Endothelial cell of hepatic sinusoid (primary cell): ENCODE results near the gene CREB5.
"Not testable (repeated sequence)": the region's sequence is repeated elsewhere in the genome, so short reads cannot be mapped to it uniquely, and the experiment has no call there.

Source experiments
- in situ Hi-C: cut with HindIII; loops from 2 replicates; pipeline ENCODE4 v1.10.0; 2017; ENCODE audit warnings: low sequenced_read_pairs

The CREB5 gene

DNA sequence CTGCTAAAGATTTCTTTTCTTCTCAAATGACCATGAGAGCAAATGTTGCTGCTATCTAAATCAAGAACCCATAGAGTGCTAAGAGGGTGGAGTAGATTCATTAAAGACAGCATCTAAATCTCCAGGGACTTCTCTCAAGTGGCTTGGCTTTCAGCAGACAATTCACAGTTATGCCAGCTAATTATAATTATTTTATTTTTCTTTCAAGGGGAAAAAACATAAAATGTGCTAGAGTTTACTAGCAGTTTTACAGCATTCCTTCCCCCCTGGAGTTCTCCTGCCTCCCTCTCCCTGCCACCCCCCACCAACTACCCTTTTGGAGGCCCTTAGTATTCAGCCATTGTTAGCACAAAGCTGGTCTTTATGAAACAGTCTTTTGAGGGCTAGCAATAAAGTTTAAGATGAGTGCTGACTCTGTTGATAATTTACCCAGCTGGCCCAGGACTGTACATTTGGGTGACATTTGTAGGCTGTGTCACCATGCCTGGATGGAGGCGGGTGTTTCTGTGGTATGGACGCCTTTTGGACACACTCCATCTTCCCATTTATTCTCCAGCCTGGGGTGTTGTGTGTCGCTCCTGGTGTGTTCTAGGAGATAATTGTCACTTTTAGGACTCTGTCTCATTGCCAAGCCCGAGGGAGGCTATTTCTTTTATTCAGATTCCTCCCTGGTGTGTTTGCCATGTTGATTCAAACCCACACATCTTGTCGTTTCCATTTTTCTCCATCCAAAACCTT is 160.2 kb downstream of the CREB5 start:
- in situ Hi-C loops: no loop called here

DNA sequence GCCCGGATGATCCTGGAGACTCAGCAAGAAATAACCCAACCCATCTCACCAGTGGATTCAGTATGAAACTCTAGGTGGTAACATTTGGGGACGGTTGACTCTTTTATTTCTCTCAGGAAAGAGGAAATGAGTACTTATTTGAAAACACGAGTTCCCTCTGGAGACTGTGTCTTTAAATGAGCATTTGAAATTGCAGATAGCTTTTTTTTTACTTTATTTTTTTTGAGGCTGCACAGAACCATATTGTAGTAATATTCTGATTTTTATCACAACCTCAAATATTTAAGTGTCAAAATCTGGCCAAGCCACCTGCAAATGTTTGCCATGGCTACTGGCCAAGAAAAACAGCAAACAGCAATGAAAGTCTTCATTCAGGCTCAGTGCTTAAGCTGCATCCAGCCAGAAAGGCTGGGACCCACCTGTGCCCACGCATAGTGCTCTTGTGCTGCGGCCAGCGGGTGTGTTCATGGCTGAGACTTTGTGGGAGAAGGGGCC is 160.8 kb downstream of the CREB5 start:
- in situ Hi-C loops: no loop called here

DNA sequence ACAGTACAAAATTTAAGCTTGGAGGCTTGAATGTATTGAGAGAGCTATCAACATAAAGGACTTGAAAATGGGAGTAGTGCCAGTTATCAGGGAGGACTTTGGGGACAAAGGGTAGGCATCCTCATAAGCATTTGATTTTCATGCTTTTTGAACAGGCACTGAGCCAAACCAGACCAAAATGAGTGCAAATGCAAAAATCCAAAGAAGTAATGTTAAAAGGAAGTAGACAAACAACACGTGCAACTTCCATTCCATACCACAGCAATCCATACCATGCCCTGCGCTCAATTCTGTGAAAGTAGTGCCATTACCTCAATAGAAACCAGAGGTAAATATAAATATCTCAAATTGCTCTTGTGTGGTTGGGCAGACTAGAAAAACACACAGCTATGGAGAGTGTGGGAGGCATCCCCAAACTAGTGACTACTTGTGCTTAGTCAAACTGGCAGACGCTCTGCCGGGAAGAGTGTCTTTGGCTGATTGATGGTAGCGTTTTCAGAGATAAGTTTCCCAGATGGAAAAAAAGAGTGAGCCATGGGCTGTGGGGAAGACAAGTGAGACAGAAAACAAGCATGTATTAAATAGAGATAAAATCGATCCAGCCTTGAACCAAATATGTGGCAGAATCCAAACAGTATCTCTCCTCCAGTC is 161.5 kb downstream of the CREB5 start:
- in situ Hi-C loops: no loop called here

DNA sequence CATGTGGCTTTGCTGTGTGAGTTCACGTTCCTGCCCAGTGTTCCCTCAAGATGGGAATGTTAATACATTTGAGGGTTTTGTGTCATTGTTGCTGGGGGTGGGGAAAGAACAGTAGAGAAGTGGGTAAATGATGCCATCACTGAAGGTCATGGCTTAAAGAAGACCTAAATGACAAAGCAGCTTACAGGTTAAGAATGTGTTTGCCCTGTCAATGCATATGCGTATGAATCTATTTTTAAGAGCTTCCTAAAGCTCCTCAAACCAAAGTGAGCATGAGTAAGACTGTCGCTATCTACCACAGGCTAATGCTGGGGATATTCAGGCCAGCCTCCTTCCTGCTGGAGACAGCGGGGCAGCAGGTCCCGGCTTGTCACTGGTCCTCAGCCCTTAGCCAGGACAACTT is 162.9 kb downstream of the CREB5 start:
- in situ Hi-C loops: no loop called here

DNA sequence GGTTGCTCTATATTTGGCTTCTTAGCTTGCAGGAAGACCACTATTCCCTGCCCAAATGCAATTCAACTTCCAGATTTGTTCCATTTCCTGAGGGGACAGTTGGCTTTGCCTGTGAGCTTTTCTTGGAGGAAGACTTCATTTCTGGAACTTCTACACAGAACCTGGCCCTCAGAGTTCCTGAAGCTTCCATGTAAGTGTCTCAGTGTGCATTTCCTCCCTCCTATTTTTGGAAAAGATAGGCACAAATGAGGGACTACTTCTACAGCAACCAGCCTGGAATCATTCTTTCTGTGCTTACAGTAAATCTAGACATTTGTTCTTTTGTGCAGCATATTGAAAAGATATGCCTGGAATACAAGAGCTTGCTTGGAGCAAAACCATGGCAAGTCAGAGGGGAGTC is 164.3 kb downstream of the CREB5 start:
- in situ Hi-C loops: no loop called here

DNA sequence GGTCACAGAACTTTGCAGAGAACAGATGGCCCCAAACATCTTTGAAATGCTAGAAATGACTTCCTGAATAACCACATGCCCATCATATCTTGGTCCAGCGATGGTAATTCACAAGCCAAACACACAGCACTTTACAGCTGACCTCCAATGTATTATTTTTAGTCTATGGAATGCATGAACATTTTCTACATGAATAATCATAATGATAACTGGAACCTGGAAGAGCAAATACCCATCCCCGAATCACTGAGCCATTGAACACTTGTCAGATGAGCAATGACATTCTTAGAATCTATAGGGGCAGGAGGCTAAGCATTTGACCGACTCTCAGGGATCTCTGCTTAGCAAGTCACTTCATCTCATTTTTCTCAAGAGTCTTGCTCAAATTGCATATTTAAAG is 167.3 kb downstream of the CREB5 start:
- in situ Hi-C loops: no loop called here

DNA sequence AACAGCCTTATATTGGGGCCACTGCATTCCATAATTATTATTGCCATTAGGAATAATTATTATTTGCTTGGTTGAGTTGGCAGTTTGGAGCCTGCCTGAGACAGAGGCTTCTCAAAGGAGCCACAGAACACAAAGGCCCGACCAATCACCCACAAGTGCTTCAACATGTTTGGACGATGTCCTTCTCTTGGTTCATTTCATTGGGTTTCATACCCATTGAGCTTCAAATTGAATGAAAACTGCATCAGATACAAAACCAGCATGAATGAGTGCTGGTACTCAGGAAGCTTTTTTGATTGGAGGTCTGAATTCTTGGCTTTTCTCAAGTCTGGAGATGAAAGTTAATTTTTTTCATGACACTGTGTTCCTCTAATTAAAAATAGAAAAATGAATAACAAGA is 168.3 kb downstream of the CREB5 start:
- in situ Hi-C loops: no loop called here

DNA sequence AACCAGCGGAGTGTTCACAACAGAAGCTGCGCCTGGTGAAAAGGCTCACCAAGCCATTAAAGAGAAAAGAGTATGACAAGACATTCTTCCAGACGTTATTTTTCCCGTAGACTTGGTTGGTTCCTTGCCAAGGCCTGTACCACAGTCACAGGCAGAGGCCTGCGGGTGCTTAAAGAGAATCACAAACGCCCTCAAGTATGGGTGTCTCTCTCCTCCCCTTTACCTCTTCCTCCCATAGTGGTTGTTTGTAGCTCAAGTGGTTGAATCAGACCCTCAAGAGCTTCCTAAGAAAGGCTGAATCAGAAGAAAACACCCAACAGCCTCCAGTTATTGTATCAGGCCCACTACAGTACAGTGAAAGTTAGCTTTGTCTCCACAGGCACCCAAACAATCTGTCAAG is 169.0 kb downstream of the CREB5 start:
- in situ Hi-C loops: no loop called here

DNA sequence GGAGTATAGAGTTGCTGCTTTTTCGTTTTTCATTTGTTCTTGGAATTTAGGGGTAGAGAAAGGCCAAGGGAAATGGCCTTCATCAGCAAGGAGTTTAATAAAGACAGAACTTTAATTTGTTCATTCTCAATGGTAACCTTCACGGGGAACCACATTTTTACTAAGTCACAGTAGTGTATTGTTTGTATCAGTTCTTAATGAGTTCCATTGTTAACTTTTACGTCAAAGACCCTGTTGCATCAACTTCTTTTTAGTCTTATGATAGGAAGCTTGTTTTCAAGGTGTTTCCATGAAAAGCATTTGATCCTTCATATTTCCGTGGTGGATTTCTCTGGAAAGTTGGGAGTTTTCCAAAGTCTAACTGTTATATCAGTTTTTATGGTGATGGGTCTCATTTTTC is 169.9 kb downstream of the CREB5 start:
- in situ Hi-C loops: no loop called here

DNA sequence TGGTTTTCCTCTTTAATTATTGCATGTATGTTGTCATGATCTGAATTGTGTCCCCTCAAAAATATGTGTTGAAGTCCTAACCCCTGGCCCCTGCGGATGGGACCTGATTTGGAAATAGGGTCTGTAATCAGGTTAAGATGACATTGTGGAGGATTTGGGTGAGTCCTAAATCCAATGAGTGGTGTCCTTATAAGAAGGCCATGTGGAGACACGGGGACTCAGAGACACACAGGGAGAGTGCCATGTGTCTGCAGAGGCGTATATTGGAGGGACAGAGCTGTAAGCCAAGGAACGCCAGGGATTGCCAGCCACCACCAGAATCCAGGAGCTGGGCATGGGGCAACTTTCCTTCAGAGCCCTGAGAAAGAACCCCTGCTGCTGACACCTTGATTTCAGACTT is 171.9 kb downstream of the CREB5 start:
- in situ Hi-C loops: no loop called here

DNA sequence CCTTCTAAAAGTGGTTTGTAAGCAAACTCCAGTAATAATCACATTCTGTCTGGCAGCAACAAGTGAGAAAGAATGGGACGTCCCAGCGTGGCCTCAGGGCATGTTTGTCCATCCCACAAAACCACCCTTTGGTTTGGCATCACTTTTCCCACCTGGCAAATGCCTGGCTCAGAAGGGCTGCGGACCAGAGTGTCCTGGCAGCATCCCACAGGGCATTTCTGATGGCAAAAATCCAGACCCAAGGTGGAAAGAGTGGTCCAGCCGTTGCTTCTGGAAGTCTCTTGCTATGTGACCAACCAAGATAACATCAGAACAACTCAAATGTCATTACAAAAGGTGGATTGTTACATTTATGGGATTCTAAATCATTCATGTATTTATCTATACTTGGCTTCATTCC is 174.4 kb downstream of the CREB5 start:
- in situ Hi-C loops: no loop called here

DNA sequence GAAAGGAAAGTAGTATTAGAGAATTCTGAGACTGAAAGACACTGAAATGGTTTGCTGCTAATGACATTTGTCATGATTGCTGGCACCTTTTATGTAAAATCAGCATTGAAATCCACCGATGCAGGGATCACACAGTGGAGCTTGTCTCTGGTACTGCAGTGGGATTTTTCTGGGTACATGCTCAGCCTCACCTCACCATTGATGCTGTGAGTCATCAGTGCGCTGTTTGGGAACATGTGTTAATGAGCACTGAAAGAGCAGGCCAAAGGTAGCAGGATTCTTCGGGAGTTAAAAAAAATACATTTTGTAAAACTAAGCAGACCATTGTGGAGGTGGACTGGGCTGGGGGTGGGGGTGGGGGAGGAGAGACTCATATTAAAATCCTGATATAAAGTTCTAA is 174.9 kb downstream of the CREB5 start:
- in situ Hi-C loops: no loop called here

DNA sequence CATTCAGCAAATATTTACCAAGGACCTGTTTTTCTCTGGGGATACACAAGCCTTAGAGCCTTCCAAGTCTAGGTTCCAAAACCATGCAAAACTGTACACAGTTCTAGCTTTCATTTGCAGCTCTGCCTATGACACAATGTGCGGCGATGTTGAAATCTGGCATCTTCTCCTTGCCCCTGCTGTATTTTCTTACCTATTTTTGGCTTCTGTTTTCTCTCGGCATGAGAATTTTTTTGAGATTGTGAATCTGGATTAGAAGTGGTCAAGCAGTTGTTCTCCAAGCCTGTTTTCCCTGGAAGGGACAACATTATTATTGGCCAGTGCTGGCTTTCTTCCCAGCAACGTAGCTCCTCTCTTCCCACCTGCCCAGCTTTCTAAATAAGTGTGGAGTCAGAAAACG is 176.3 kb downstream of the CREB5 start:
- in situ Hi-C loops: no loop called here

DNA sequence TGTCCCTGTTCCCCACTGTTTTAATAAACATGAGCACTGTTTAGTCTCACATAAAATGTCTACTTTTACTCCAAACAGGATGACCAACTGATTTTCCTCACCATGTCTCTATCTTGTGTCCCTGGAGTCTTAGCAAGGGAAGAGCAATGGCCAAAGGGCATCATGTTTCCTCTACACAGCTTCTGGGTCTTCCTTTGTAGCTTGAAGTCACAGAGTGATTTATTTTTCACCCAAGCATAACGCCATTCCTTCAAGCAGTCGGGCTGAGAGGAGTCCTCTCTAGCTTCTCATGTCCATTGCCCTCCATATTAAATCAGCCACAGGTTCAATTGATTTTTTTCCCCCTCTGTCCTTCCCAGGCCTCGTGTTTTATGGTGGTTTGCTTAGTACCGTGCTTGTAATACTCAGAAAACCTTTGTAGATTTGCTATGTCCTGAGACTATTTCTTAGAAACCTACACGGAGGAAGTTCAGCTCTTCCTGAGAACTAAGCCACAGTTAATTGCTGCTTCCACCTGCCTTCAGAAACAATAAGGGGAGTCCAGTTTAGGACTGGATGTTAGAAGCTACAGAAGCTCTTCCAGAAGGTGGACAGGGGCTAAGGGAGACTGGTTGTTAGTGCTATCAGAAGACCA is 178.8 kb downstream of the CREB5 start:
- in situ Hi-C loops: no loop called here

DNA sequence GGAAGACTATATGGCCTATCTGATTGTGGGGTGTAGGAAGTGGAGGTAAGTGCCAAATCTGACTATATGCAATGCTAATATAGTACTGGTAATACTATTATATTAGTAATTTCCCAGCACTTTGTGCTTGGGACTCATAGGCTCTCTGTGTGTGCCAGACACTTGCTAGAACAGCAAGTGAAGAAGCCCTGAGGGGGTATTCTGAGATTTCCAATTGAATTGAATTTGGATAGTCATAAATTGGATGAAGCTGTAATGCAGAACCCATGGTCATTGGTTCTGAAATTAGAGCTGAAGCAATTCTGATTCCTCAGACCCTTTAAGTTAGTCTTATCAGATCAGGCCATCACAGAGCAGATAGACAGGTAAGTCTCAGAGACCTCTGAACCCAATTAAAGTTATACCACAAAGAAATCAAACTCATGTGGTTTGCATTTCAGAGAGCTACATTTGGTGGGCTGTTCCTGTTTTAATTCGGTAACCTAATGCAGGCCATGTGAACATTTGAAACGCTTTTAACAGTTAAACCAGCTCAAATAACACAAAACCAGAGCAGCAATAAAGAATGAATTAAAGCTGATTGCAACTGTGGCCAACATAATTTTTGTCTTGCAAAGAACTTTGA is 179.5 kb downstream of the CREB5 start:
- in situ Hi-C loops: no loop called here

DNA sequence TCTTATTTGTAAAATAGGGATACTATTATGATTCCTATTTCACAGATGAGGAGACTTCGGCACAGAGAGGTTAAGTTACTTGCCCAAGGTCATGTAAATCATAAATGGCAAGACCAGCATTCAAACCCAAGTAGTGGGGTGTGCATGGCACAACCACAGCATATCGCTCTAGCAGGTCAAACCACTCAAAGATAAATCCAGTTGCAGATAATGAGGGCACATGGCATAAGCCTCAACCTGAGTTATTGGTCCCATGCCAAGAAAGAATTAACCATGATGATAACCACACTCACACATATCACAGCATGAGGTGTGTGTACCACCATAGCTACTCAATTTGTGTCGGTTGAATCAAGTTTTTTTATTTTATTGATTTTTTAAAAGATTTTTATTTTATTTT is 180.5 kb downstream of the CREB5 start:
- in situ Hi-C loops: no loop called here

DNA sequence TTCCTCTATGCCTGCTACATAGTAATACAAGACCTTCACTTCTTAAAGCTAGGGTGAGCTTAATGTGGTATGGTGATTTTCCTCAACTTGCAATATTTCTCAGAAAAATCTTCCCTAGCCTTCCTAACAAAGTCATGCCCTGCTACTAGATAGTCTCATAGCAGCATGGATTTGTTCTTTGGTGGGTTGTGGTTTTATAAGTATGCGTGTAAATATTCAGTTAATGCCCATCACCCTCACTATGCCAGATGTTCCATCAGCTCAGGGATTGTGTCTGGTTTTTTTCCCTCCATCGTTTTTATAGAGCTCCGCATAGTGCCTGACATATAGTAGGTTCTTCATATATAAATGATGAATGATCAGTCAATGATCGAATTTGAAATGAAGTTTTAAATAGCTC is 182.8 kb downstream of the CREB5 start:
- in situ Hi-C loops: no loop called here

DNA sequence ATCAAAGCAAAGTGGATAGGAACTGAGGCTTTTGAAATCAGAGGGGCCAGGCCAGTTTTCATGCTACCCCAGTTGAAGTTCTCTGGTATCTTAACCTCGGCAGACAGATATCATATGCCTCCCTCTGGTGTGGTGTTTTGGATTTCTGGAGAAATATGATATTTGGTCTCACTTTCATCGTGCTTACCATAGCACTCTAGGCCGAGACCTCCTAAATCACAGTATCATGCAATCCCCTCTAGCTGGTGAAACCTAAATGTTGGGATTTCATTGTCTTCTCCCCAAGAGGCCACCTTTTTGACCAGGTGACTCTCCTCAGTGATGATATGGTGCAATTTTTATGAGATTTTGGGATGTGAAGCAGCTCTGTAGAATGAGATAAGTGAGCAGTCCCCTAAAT is 183.5 kb downstream of the CREB5 start:
- in situ Hi-C loops: no loop called here

DNA sequence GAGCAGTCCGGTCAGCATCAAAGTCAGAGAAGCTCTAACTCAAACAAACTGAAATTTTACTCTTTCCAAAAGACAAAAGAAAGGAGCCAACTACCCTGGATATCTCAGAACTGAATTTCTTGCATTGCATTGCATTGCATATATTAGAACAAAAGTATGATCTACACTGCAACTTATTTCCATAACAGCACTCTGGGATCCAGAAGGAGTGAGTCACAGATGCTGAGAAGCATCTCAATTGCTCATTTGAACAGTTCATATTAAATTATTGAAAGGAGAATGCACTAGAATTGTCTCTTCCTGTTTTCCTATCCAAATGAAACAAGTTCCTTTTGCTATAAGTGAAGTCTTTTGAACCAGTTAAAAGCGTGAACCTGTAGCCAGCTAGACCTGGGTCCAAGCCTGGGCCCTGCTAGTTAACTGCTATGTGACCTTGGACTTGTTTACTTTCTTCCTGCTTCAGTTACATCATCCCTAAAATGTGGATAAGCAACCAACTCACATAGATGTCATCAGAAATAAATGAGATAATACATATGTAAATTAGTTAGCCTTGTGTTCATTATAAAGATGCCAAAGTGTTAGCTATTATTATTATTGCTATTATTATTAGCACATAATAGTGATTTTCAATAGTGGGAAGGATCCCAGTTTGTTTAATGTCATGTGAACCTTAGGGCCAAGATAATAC is 184.1 kb downstream of the CREB5 start:
- in situ Hi-C loops: no loop called here

DNA sequence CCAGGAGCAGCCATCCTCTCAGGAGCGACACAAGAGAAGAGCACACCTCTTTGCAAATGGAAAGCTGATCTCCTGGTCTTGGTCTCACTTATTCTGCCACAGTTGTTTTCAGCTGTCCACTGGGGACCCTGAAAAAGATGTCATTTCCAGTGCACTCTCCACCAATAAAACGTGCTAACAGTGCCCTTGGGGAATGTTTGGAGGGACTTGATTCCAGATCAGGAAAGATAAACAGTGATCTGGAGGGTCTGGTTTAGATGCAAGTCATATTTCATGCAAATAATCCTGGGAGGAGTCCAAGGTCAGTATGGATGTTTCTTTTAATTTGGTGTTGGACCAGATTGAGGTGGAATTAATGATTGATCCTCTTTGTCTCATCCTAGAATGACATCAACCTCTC is 185.0 kb downstream of the CREB5 start:
- in situ Hi-C loops: no loop called here

DNA sequence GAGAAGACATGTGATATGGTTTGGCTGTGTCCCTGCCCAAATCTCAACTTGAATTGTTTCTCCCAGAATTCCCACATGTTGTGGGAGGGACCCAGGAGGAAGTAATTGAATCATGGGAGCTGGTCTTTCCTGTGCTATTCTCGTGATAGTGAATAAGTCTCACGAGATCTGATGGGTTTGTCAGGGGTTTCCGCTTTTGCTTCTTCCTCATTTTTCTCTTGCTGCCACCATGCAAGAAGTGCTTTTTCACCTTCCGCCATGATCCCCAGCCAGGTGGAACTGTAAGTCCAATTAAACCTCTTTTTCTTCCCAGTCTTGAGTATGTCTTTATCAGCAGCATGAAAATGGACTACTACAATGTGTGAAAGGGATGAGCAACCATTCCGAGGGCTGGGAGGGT is 185.7 kb downstream of the CREB5 start:
- in situ Hi-C loops: not testable (repeated sequence)
